Renal pelvis (tissue), 4 donors: ENCODE data around the gene PAPPA2. TPM values are rescaled to one million over a fixed set of nuclear protein-coding genes. Genes with fewer than 3 reads are reported as not detected.

Experiments used
- DNase-seq: peaks from one replicate; pipeline ENCODE4 v3.0.0-alpha.2; 2013
- polyA plus RNA-seq, 3 donors: library from polyadenylated mRNA; unstranded; fragments of 120-200 nt; gene quantifications; one replicate each; pipeline ENCODE4 v1.2.1, GENCODE V29; 2013; ENCODE audit not compliant: insufficient read length in 3 of 3

PAPPA2 gene
- polyA plus RNA-seq, 3 donors = 33.2 to 46.0 (median 45.4) TPM

GRCh38 chr1:176682830-176683535 is 220.0 kb downstream of the PAPPA2 start:
- no peak for DNase-seq

- DNase-seq = peak; percentile 69
Measured at GRCh38 chr1:176691251-176692228, 228.6 kb downstream of the PAPPA2 start.

GRCh38 chr1:176692431-176692830 is 229.5 kb downstream of the PAPPA2 start:
- DNase-seq = no peak

- no peak for DNase-seq
Measured at GRCh38 chr1:176692988-176693696, 230.2 kb downstream of the PAPPA2 start.

- DNase-seq = no peak
Measured at GRCh38 chr1:176693697-176694329, 230.8 kb downstream of the PAPPA2 start.

GRCh38 chr1:176694713-176695112 is 231.7 kb downstream of the PAPPA2 start:
- DNase-seq = no peak

GRCh38 chr1:176696109-176696508 is 233.1 kb downstream of the PAPPA2 start:
- peak; percentile 87 for DNase-seq

- DNase-seq = no peak
Measured at GRCh38 chr1:176696689-176697088, 233.7 kb downstream of the PAPPA2 start.

GRCh38 chr1:176699821-176700220 is 236.8 kb downstream of the PAPPA2 start:
- DNase-seq = no peak

GRCh38 chr1:176701151-176701866 is 238.3 kb downstream of the PAPPA2 start:
- no peak for DNase-seq

GRCh38 chr1:176702901-176703300 is 239.9 kb downstream of the PAPPA2 start:
- no peak for DNase-seq

- DNase-seq = no peak
Measured at GRCh38 chr1:176705585-176705984, 242.6 kb downstream of the PAPPA2 start.

- DNase-seq = no peak
Measured at GRCh38 chr1:176717066-176717750, 254.2 kb downstream of the PAPPA2 start.

- DNase-seq = no peak
Measured at GRCh38 chr1:176719447-176719846, 256.5 kb downstream of the PAPPA2 start.

GRCh38 chr1:176720838-176721237 is 257.9 kb downstream of the PAPPA2 start:
- no peak for DNase-seq

GRCh38 chr1:176733661-176734060 is 270.7 kb downstream of the PAPPA2 start:
- no peak for DNase-seq

GRCh38 chr1:176735201-176735600 is 272.2 kb downstream of the PAPPA2 start:
- DNase-seq = no peak

- no peak for DNase-seq
Measured at GRCh38 chr1:176736015-176736414, 273.0 kb downstream of the PAPPA2 start.

GRCh38 chr1:176741181-176741580 is 278.2 kb downstream of the PAPPA2 start:
- no peak for DNase-seq

- no peak for DNase-seq
Measured at GRCh38 chr1:176742322-176742721, 279.3 kb downstream of the PAPPA2 start.
